Vagina (tissue), 2 donors: ENCODE data around the gene TP53AIP1.

Source experiments
- POLR2AphosphoS5 ChIP-seq, 2 donors: sonication (generic); formaldehyde crosslinking; IDR thresholded peaks; one replicate each; pipeline ENCODE4 v1.9.0; 2017; ENCODE audit warnings: antibody characterized with exemption in 2 of 2, mild to moderate bottlenecking in 2 of 2, low read depth in 1 of 2; ENCODE audit not compliant: insufficient read depth in 1 of 2
- TF ChIP-seq, protein P1 (sequence below), 3 experiments: fragments of 450-650 bp in 2 of 3; fragments of 200-600 bp in 1 of 3; sonication (generic) in 1 of 3; IDR thresholded peaks; one replicate each; pipeline ENCODE4 v1.5.1; 2017 to 2019; ENCODE audit warnings: antibody characterized with exemption in 3 of 3, mild to moderate bottlenecking in 2 of 3, moderate library complexity in 2 of 3

DNA sequence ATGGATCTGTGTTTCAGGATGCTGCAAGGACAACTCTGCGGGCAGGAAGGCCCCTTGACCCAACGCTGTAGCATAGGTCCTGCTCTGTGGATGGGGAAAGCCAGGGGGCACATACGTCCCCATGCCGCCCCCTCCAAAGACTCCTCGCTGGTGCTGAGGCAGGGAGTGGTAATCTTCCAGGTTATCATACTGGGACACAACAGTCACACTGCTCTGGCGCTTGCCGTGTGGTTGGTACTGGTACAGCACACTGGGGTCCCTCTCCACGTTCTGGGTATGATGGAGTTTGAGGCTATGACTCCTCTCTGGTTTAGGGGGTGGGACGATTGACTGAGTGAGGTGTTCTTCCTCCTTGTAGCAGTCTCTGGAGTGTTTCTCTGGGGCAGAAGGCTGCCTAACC lies 26.2 kb upstream of the TP53AIP1 start:
- TF ChIP-seq, protein P1, sequence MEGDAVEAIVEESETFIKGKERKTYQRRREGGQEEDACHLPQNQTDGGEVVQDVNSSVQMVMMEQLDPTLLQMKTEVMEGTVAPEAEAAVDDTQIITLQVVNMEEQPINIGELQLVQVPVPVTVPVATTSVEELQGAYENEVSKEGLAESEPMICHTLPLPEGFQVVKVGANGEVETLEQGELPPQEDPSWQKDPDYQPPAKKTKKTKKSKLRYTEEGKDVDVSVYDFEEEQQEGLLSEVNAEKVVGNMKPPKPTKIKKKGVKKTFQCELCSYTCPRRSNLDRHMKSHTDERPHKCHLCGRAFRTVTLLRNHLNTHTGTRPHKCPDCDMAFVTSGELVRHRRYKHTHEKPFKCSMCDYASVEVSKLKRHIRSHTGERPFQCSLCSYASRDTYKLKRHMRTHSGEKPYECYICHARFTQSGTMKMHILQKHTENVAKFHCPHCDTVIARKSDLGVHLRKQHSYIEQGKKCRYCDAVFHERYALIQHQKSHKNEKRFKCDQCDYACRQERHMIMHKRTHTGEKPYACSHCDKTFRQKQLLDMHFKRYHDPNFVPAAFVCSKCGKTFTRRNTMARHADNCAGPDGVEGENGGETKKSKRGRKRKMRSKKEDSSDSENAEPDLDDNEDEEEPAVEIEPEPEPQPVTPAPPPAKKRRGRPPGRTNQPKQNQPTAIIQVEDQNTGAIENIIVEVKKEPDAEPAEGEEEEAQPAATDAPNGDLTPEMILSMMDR (IDR thresholded peaks at IDR 0.05): no peak
- TF ChIP-seq POLR2AphosphoS5 (IDR thresholded peaks at IDR 0.05; ENCODE audit: insufficient read depth in 1 of 2, low read depth in 1 of 2): no peak
